Measurements from ENCODE around the gene KRTAP9-8. TPM values are rescaled to one million over a fixed set of nuclear protein-coding genes. Genes with fewer than 3 reads are reported as not detected.
"Not testable (repeated sequence)": the region's sequence is repeated elsewhere in the genome, so short reads cannot be mapped to it uniquely, and the experiment has no call there.

Gene KRTAP9-8, protein sequence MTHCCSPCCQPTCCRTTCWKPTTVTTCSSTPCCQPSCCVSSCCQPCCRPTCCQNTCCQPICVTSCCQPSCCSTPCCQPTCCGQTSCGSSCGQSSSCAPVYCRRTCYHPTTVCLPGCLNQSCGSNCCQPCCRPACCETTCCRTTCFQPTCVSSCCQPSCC
- not detected in 2 replicates for total RNA-seq (2021; fragmentation: NEBNext Ultra II Directional; extraction: Animal tissue kit (Norgen Biotek cat#: 25700))
- not detected in 2 replicates for polyA plus RNA-seq (2011; rRNA removed)
- polyA plus RNA-seq (2011; cell fraction: cytosol; rRNA removed): not detected
- polyA plus RNA-seq (2011; cell fraction: nucleus; rRNA removed): not detected
- polyA plus RNA-seq (2012, experiment 1 of 2): not detected in 4 replicates
- polyA plus RNA-seq (2012, experiment 2 of 2): not detected
- polyA plus RNA-seq (2013, experiment 1 of 2): not detected
- not detected for polyA plus RNA-seq (2013, experiment 2 of 2)
- not detected in 2 replicates for polyA minus RNA-seq (2011; rRNA and poly(A)+ RNA removed)
- not detected for polyA minus RNA-seq (2011; cell fraction: cytosol; rRNA and poly(A)+ RNA removed)
- polyA minus RNA-seq (2011; cell fraction: nucleus; rRNA and poly(A)+ RNA removed): not detected
- long read RNA-seq, experiment 1: 0 reads
- long read RNA-seq, experiment 2: 0 reads

DNA sequence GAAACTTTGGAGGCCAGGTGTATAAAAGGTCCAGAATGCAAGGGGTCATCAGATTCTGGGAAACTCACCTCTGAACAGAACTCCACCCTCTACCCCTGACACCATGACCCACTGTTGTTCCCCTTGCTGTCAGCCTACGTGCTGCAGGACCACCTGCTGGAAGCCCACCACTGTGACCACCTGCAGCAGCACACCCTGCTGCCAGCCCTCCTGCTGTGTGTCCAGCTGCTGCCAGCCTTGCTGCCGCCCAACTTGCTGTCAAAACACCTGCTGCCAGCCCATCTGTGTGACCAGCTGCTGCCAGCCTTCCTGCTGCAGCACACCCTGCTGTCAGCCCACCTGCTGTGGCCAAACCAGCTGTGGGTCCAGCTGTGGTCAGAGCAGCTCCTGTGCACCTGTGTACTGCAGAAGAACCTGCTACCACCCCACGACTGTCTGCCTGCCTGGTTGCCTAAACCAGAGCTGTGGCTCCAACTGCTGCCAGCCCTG lies at the start of gene KRTAP9-8:
TSS of gene KRTAP9-8 (plus strand) at position 51 of the 489 bp plus-strand sequence. CDS start at position 104, 53 bp downstream.
- H3K23me2 ChIP-seq (ENCODE audit: low read depth, low read length); FAIRE-seq; H3K56ac ChIP-seq (replicated peaks; ENCODE audit: insufficient read length, low read depth, low read length); H3K23ac ChIP-seq (ENCODE audit: insufficient read length); H4K8ac ChIP-seq (ENCODE audit: extremely low read depth, insufficient read depth, low read length); H2BK12ac ChIP-seq (ENCODE audit: low read depth, low read length); H3K27ac ChIP-seq (ENCODE audit: low read depth, low read length); H3K27me3 ChIP-seq (replicated peaks in 1 of 4; ENCODE audit: control insufficient read depth in 3 of 4, extremely low read depth in 1 of 4, insufficient read depth in 3 of 4, low read length in 3 of 4); H3K9me3 ChIP-seq (ENCODE audit: insufficient read depth in 2 of 2, low read depth in 1 of 2, low read length in 1 of 2); H4K20me1 ChIP-seq (replicated peaks in 1 of 2; ENCODE audit: control insufficient read depth in 1 of 2, insufficient read depth in 2 of 2, low read length in 2 of 2); H3K9ac ChIP-seq (replicated peaks in 1 of 4; ENCODE audit: extremely low read depth in 1 of 4, low read depth in 3 of 4, low read length in 3 of 4); H3K4me2 ChIP-seq (ENCODE audit: insufficient read depth in 1 of 2, low read depth in 2 of 2, low read length in 2 of 2); H2AFZ ChIP-seq (ENCODE audit: low read length); CTCF ChIA-PET (ENCODE audit: partially characterized antibody); H3K4me3 ChIP-seq (ENCODE audit: extremely low read depth in 1 of 4, insufficient read depth in 2 of 4, low read depth in 3 of 4, low read length in 4 of 4); H2BK5ac ChIP-seq (ENCODE audit: low read depth, low read length); H3K18ac ChIP-seq (ENCODE audit: extremely low read depth, low read length); H3K36me3 ChIP-seq (ENCODE audit: control insufficient read depth in 2 of 4, insufficient read depth in 4 of 4, low read length in 3 of 4); H3K4me1 ChIP-seq (replicated peaks in 1 of 4; ENCODE audit: control insufficient read depth in 3 of 4, insufficient read depth in 4 of 4, low read length in 3 of 4); POLR2A ChIA-PET (ENCODE audit: partially characterized antibody); H3K79me2 ChIP-seq (ENCODE audit: control insufficient read depth in 1 of 2, insufficient read depth in 2 of 2, low read length in 2 of 2); H2AK5ac ChIP-seq (ENCODE audit: low read depth, low read length); H2BK15ac ChIP-seq (ENCODE audit: low read length); H4K5ac ChIP-seq (ENCODE audit: insufficient read length, low read depth, low read length); H3K79me1 ChIP-seq (ENCODE audit: low read depth, low read length); H2BK120ac ChIP-seq (replicated peaks; ENCODE audit: low read depth, low read length); DNase-seq (ENCODE audit: low read depth in 1 of 2, low spot score in 2 of 2); H2BK20ac ChIP-seq (ENCODE audit: low read length); H3K4ac ChIP-seq (replicated peaks; ENCODE audit: insufficient read length, low read depth, low read length); H4K91ac ChIP-seq (replicated peaks; ENCODE audit: insufficient read length, low read length); H3K14ac ChIP-seq (ENCODE audit: insufficient read length): not testable (repeated sequence)
- WGBS, 2 experiments (ENCODE audit: extremely low coverage in 1 of 2, insufficient coverage in 1 of 2, insufficient read length in 1 of 2, insufficient replicate concordance in 2 of 2, low coverage in 1 of 2, low lambda C conversion rate in 2 of 2, missing lambda C conversion rate in 1 of 2): 93% methylated on average over 3 of the region's 3 CpGs; no CpG with 5 or more reads in 1 of the 2 experiments

Measured in H1 (cell line).